HCT116 (cell line): ENCODE results near the gene SORCS2. TPM values are rescaled to one million over a fixed set of nuclear protein-coding genes. Genes with fewer than 3 reads are reported as not detected.

Source experiments
- ATAC-seq: fragments of 200-7000 bp; cut with Tn5 transposase; 2 replicates; pipeline ENCODE4 v1.9.1; 2020; ENCODE audit warnings: mild to moderate bottlenecking, moderate library complexity
- BruUV-seq: library from RNA; stranded (reverse); fragments of 400-500 nt; replicated peaks from 2 replicates; lab custom pipeline; 2021; lab: Mats Ljungman, UMichigan
- CTCF ChIA-PET: fragments of 300-600 bp; sonication (Branson Sonifier 250); formaldehyde crosslinking; loops from one replicate; lab custom pipeline; 2021; ENCODE audit warnings: antibody characterized with exemption; lab: Charles Lee
- POLR2A ChIA-PET: fragments of 300-600, 350-600 bp; sonication (Branson Sonifier 250); formaldehyde crosslinking; loops from one replicate; lab custom pipeline; 2021; ENCODE audit warnings: antibody characterized with exemption; lab: Charles Lee
- RAD21 ChIA-PET, 2 experiments: fragments of 300-600 bp; sonication (Branson Sonifier 250); formaldehyde crosslinking; loops; one replicate each; lab custom pipeline; 2023; ENCODE audit warnings: low total read pairs in 2 of 2; ENCODE audit not compliant: uncharacterized antibody in 2 of 2, unreplicated experiment in 2 of 2, low non-redundant PET in 1 of 2; lab: Charles Lee
- DNase-seq: peaks from one replicate; pipeline ENCODE4 v3.0.0-alpha.2; 2010; ENCODE audit warnings: low read depth, low spot score
- H2AFZ ChIP-seq: fragments of 200-600 bp; shearing (Covaris generic), sonication (generic); 2 replicates; pipeline ENCODE4 v1.6.1; 2017; ENCODE audit warnings: low read depth, mixed run types, mixed read lengths, antibody characterized with exemption, low read length; ENCODE audit not compliant: poor library complexity, severe bottlenecking
- H3K27ac ChIP-seq: 2 replicates; pipeline ENCODE4 v1.5.1; 2012; ENCODE audit warnings: low read depth, low read length
- H3K27me3 ChIP-seq: fragments of 200-600 bp; sonication (generic); 2 replicates; pipeline ENCODE4 v1.6.1; 2016; ENCODE audit warnings: mixed run types, low read length, mixed read lengths; ENCODE audit not compliant: insufficient read depth
- H3K36me3 ChIP-seq, 2 experiments: fragments of 200-500 bp in 1 of 2; fragments of 200-600 bp in 1 of 2; sonication (Bioruptor generic) in 1 of 2; sonication (generic) in 1 of 2; 2 replicates each; pipeline versions ENCODE4 v1.5.1 to v1.6.1; 2014 to 2016; ENCODE audit warnings: low read length in 2 of 2, inconsistent platforms in 1 of 2, mixed read lengths in 1 of 2, mixed run types in 1 of 2; ENCODE audit not compliant: insufficient read depth in 2 of 2, control insufficient read depth in 1 of 2
- H3K4me1 ChIP-seq, 2 experiments: fragments of 200-600 bp in 1 of 2; sonication (generic) in 1 of 2; 2 replicates each; pipeline versions ENCODE4 v1.5.1 to v1.6.1; 2012 to 2017; ENCODE audit warnings: low read length in 2 of 2, inconsistent platforms in 1 of 2, mild to moderate bottlenecking in 1 of 2, mixed read lengths in 1 of 2, mixed run types in 1 of 2, moderate library complexity in 1 of 2; ENCODE audit not compliant: insufficient read depth in 2 of 2, control insufficient read depth in 1 of 2
- H3K4me2 ChIP-seq: fragments of 200-600 bp; sonication (generic); 2 replicates; pipeline ENCODE4 v1.6.1; 2017; ENCODE audit warnings: mixed run types, low read length, mixed read lengths
- H3K4me3 ChIP-seq, 2 experiments: fragments of 200-600 bp in 1 of 2; sonication (generic) in 1 of 2; replicated peaks in 1 of 2; 2 replicates each; pipeline ENCODE4 v1.5.1; 2011 to 2016; ENCODE audit warnings: low read length in 2 of 2, control low read depth in 1 of 2, low read depth in 1 of 2, mild to moderate bottlenecking in 1 of 2, mixed read lengths in 1 of 2, mixed run types in 1 of 2
- H3K79me2 ChIP-seq: fragments of 200-600 bp; sonication (generic); 2 replicates; pipeline ENCODE4 v1.6.1; 2017; ENCODE audit warnings: mild to moderate bottlenecking, mixed run types, low read length, moderate library complexity, mixed read lengths; ENCODE audit not compliant: insufficient read depth
- H3K9ac ChIP-seq: fragments of 200-600 bp; sonication (generic); 2 replicates; pipeline ENCODE4 v1.6.1; 2016; ENCODE audit warnings: low read length, mixed read lengths
- H3K9me2 ChIP-seq: fragments of 200-600 bp; sonication (generic), shearing (Covaris generic); 2 replicates; pipeline ENCODE4 v1.6.1; 2017; ENCODE audit warnings: mixed run types, mild to moderate bottlenecking, moderate library complexity; ENCODE audit not compliant: insufficient read depth
- H3K9me3 ChIP-seq, 2 experiments: fragments of 200-500 bp in 1 of 2; fragments of 200-600 bp in 1 of 2; sonication (Bioruptor generic) in 1 of 2; sonication (generic) in 1 of 2; 2 replicates each; pipeline ENCODE4 v1.6.1; 2014 to 2017; ENCODE audit warnings: low read length in 2 of 2, mixed read lengths in 2 of 2, inconsistent platforms in 1 of 2, low read depth in 1 of 2, mild to moderate bottlenecking in 1 of 2, mixed run types in 1 of 2, moderate library complexity in 1 of 2; ENCODE audit not compliant: control insufficient read depth in 1 of 2, insufficient read depth in 1 of 2
- H4K20me1 ChIP-seq: fragments of 200-600 bp; sonication (generic), shearing (Covaris generic); 2 replicates; pipeline ENCODE4 v1.6.1; 2017; ENCODE audit warnings: mixed run types, mild to moderate bottlenecking, moderate library complexity; ENCODE audit not compliant: insufficient read depth
- ATF3 ChIP-seq: IDR thresholded peaks from 2 replicates; pipeline ENCODE4 v1.6.1; 2012
- CEBPB ChIP-seq: IDR thresholded peaks from 2 replicates; pipeline ENCODE4 v1.6.1; 2012; ENCODE audit warnings: low read depth
- CTCF ChIP-seq, 3 experiments: fragments of 200-600 bp in 1 of 3; sonication (generic) in 1 of 3; IDR thresholded peaks in 2 of 3; conservative IDR thresholded peaks in 1 of 3; 2 replicates each; pipeline ENCODE4 v1.5.1; 2012 to 2017; ENCODE audit warnings: low read depth in 2 of 3, low read length in 2 of 3, antibody characterized with exemption in 1 of 3, borderline replicate concordance in 1 of 3, control low read depth in 1 of 3, mild to moderate bottlenecking in 1 of 3, mixed read lengths in 1 of 3, mixed run types in 1 of 3, moderate library complexity in 1 of 3; ENCODE audit not compliant: insufficient read depth in 1 of 3
- EGR1 ChIP-seq: IDR thresholded peaks from 2 replicates; pipeline ENCODE4 v1.6.1; 2012; ENCODE audit warnings: low read depth
- EZH2phosphoT487 ChIP-seq: fragments of 200-600 bp; IDR thresholded peaks from 2 replicates; pipeline ENCODE4 v1.6.1; 2018; ENCODE audit warnings: antibody characterized with exemption, borderline replicate concordance
- FOSL1 ChIP-seq: IDR thresholded peaks from 2 replicates; pipeline ENCODE4 v1.6.1; 2012; ENCODE audit warnings: low read depth
- POLR2A ChIP-seq: IDR thresholded peaks from 2 replicates; pipeline ENCODE4 v1.7.0; 2011; ENCODE audit warnings: borderline replicate concordance; ENCODE audit not compliant: insufficient read depth, insufficient read length; ENCODE audit errors: extremely low read depth
- POLR2AphosphoS5 ChIP-seq: IDR thresholded peaks from 2 replicates; pipeline ENCODE4 v1.6.1; 2011; ENCODE audit warnings: mild to moderate bottlenecking, low read depth, low read length, moderate library complexity
- RAD21 ChIP-seq: IDR thresholded peaks from 2 replicates; pipeline ENCODE4 v1.6.1; 2012; ENCODE audit warnings: low read depth, mild to moderate bottlenecking
- REST ChIP-seq: IDR thresholded peaks from 2 replicates; pipeline ENCODE4 v1.6.1; 2012; ENCODE audit warnings: low read depth
- SIN3A ChIP-seq: IDR thresholded peaks from 2 replicates; pipeline ENCODE4 v1.6.1; 2012; ENCODE audit warnings: low read depth
- SP1 ChIP-seq: IDR thresholded peaks from 2 replicates; pipeline ENCODE4 v1.6.1; 2012; ENCODE audit warnings: low read depth
- TCF7L2 ChIP-seq: IDR thresholded peaks from 2 replicates; pipeline ENCODE4 v1.7.0; 2011; ENCODE audit warnings: borderline replicate concordance, inconsistent platforms; ENCODE audit not compliant: insufficient read depth, insufficient read length; ENCODE audit errors: extremely low read depth
- YY1 ChIP-seq: IDR thresholded peaks from 2 replicates; pipeline ENCODE4 v1.6.1; 2011; ENCODE audit warnings: low read length, low read depth, moderate library complexity, mild to moderate bottlenecking; ENCODE audit not compliant: insufficient replicate concordance; ENCODE audit errors: extremely low read depth
- ZBTB33 ChIP-seq: IDR thresholded peaks from 2 replicates; pipeline ENCODE4 v1.6.1; 2011; ENCODE audit warnings: mild to moderate bottlenecking, low read length, moderate library complexity; ENCODE audit not compliant: insufficient replicate concordance; ENCODE audit errors: extremely low read depth
- ZFX ChIP-seq: fragments of 450-650 bp; IDR thresholded peaks from 2 replicates; pipeline ENCODE4 v1.6.1; 2017
- intact Hi-C: fragments of 100-400 bp; cut with micrococcal nuclease; formaldehyde crosslinking; loops from 2 replicates; pipeline ENCODE4 v1.10.0; 2022
- total RNA-seq: library from RNA; stranded (reverse); gene quantifications from one replicate; pipeline ENCODE4 v1.2.1, GENCODE V29; 2021; ENCODE audit not compliant: unreplicated experiment
- TF ChIP-seq, protein P1 (sequence below): IDR thresholded peaks from 2 replicates; pipeline ENCODE4 v1.6.1; 2012

The SORCS2 gene
- total RNA-seq, 1 experiment from 2014 or later: 0.37 TPM

DNA sequence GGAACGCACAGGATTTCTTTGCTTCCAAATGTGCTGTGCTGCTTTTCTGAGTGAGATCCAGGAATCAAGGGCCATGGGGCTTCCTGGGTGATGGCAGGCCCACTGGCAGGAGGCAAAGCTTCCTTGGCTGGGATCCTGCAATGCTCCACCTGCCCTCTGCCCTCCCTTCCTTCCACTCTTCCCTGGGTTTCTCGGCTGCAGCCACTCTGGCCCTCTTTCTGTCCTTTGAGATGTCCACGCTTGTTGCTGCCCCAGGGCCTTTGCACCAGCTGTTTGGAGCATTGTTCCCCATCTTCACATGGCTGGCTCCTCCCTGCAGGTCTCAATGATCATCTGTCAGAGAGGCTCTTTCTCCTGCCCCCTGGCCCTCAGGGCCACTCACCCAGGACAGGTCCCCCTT is 163.5 kb downstream of the SORCS2 start:
- H3K4me1 ChIP-seq: peaks cover 8 to 9% of the 10 kb centered on the region in 2 experiments; a peak in 2 of 4 replicates
- no peaks in the 10 kb centered on the region for H3K36me3 ChIP-seq
- H3K9me3 ChIP-seq: no peaks in the 10 kb centered on the region
- H4K20me1 ChIP-seq: no peaks in the 10 kb centered on the region
- no peak overlapping the region for H3K4me2 ChIP-seq
- no peak overlapping the region for H3K27ac ChIP-seq
- POLR2A ChIA-PET: no interaction called here
- no peak overlapping the region for H2AFZ ChIP-seq
- ATAC-seq: no peak
- intact Hi-C loops: no loop called here
- H3K4me3 ChIP-seq: no peak overlapping the region
- H3K9ac ChIP-seq: no peak overlapping the region
- CTCF ChIA-PET: no interaction called here
- RAD21 ChIA-PET: no interaction called here
- no peaks in the 10 kb centered on the region for H3K9me2 ChIP-seq
- no peak for TF ChIP-seq POLR2AphosphoS5
- TF ChIP-seq SIN3A: no peak
- TF ChIP-seq, protein P1, sequence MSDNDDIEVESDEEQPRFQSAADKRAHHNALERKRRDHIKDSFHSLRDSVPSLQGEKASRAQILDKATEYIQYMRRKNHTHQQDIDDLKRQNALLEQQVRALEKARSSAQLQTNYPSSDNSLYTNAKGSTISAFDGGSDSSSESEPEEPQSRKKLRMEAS: no peak
- no peak for TF ChIP-seq POLR2A
- no peak for TF ChIP-seq EGR1
- TF ChIP-seq CEBPB: no peak
- TF ChIP-seq RAD21: no peak
- TF ChIP-seq EZH2phosphoT487: no peak
- no peak for TF ChIP-seq SP1
- no peak for TF ChIP-seq TCF7L2
- no peak for TF ChIP-seq REST
- TF ChIP-seq ZBTB33: no peak
- TF ChIP-seq ATF3: no peak
- no peak for TF ChIP-seq FOSL1
- TF ChIP-seq CTCF (IDR thresholded peaks at IDR 0.05 in 2 of 3, conservative IDR thresholded peaks at IDR 0.05 in 1 of 3; ENCODE audit: borderline replicate concordance in 1 of 3, insufficient read depth in 1 of 3, low read depth in 2 of 3, low read length in 2 of 3): no peak
- TF ChIP-seq YY1: no peak
- TF ChIP-seq ZFX: no peak
- peaks cover 2% of the 10 kb centered on the region; the same call in 1 of the 2 replicates for H3K27me3 ChIP-seq
- no peaks in the 10 kb centered on the region for H3K79me2 ChIP-seq
- no peak for DNase-seq
- no TSS peak for BruUV-seq
